Caco-2 (cell line): ENCODE measurements around the gene PLCB2. TPM values are rescaled to one million over a fixed set of nuclear protein-coding genes. Genes with fewer than 3 reads are reported as not detected.

Experiments used
- BruUV-seq: library from RNA; stranded (reverse); fragments of 400-500 nt; replicated peaks from 2 replicates; lab custom pipeline; 2021; lab: Mats Ljungman, UMichigan
- CTCF ChIA-PET: fragments of 300-600 bp; sonication (Branson Sonifier 250); formaldehyde crosslinking; loops from one replicate; lab custom pipeline; 2022; ENCODE audit warnings: antibody characterized with exemption; lab: Charles Lee
- POLR2A ChIA-PET: fragments of 300-600 bp; sonication (Branson Sonifier 250); formaldehyde crosslinking; loops from one replicate; lab custom pipeline; 2022; ENCODE audit warnings: antibody characterized with exemption; lab: Charles Lee
- DNase-seq, 2 experiments: peaks; one replicate each; pipeline versions ENCODE4 v3.0.0 to v3.0.0-alpha.2; 2020 to 2022
- H3K27me3 ChIP-seq: replicated peaks from 2 replicates; pipeline ENCODE4 v1.6.0; 2011; ENCODE audit warnings: low read length; ENCODE audit not compliant: control insufficient read depth, insufficient read depth
- H3K36me3 ChIP-seq: 2 replicates; pipeline ENCODE4 v1.5.1; 2011; ENCODE audit warnings: low read length; ENCODE audit not compliant: control insufficient read depth, insufficient read depth
- H3K4me1 ChIP-seq: fragments of 250-450 bp; sonication (Bioruptor Pico); 2 replicates; pipeline ENCODE4 v1.5.1; 2020; ENCODE audit warnings: mild to moderate bottlenecking
- H3K4me3 ChIP-seq: 2 replicates; pipeline ENCODE4 v1.5.1; 2011; ENCODE audit warnings: low read depth, mild to moderate bottlenecking, control low read depth, low read length
- H3K9me3 ChIP-seq: fragments of 250-450 bp; sonication (Bioruptor Pico); 2 replicates; pipeline ENCODE4 v1.5.1; 2020; ENCODE audit warnings: mild to moderate bottlenecking, moderate library complexity
- H3K27ac Mint-ChIP-seq: one replicate; pipeline ENCODE4 v1.8.0; 2022; ENCODE audit warnings: mixed read lengths; ENCODE audit not compliant: unreplicated experiment
- H3K27me3 Mint-ChIP-seq: one replicate; pipeline ENCODE4 v1.8.0; 2022; ENCODE audit warnings: mixed read lengths; ENCODE audit not compliant: insufficient read depth, unreplicated experiment
- H3K36me3 Mint-ChIP-seq: one replicate; pipeline ENCODE4 v1.8.0; 2022; ENCODE audit warnings: mild to moderate bottlenecking, mixed read lengths; ENCODE audit not compliant: insufficient read depth, unreplicated experiment
- H3K4me1 Mint-ChIP-seq: one replicate; pipeline ENCODE4 v1.8.0; 2022; ENCODE audit warnings: low read depth, mixed read lengths; ENCODE audit not compliant: unreplicated experiment
- H3K4me3 Mint-ChIP-seq: one replicate; pipeline ENCODE4 v1.8.0; 2022; ENCODE audit warnings: mild to moderate bottlenecking, moderate library complexity, mixed read lengths; ENCODE audit not compliant: unreplicated experiment
- H3K9me3 Mint-ChIP-seq: one replicate; pipeline ENCODE4 v1.8.0; 2022; ENCODE audit warnings: mixed read lengths; ENCODE audit not compliant: unreplicated experiment
- CTCF ChIP-seq, 2 experiments: fragments of 200-600 bp in 1 of 2; IDR thresholded peaks; 1 replicate in 1 of 2; 2 replicates in 1 of 2; pipeline versions ENCODE4 v1.5.1 to v1.8.0; 2011 to 2022; ENCODE audit warnings: antibody characterized with exemption in 1 of 2, control low read depth in 1 of 2, inconsistent platforms in 1 of 2, low read depth in 1 of 2, low read length in 1 of 2, mild to moderate bottlenecking in 1 of 2, moderate library complexity in 1 of 2; ENCODE audit not compliant: insufficient read depth in 1 of 2, severe bottlenecking in 1 of 2, unreplicated experiment in 1 of 2
- intact Hi-C: fragments of 100-400 bp; cut with micrococcal nuclease; formaldehyde crosslinking; loops from one replicate; pipeline ENCODE4 v1.10.0; 2022; ENCODE audit not compliant: unreplicated experiment
- total RNA-seq: library from RNA; stranded (reverse); gene quantifications from 2 replicates; pipeline ENCODE4 v1.2.3, GENCODE V29; 2022

PLCB2 gene
- total RNA-seq, 1 experiment from 2014 or later, result 4.7 TPM

DNA sequence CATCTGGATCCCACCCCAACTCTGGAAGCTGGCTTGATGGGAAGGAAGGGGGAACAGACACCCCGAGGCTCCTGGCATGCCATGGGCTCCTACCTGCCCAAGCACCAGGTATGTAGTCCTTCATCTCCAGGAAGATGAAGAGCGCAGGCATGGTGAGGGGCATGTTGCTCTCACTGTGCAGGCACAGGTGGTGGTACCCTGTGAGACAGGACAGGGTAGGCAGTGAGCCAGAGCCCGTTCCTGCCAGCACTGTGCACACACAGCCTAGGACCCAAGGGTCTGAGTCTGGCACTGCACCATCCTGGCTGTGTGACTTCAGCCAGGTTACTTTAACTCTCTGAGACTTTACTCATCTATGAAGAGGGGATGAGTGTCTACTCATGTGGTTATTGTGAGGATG is 15.5 kb downstream of the PLCB2 start:
- Mint-ChIP-seq H3K4me3 (peak overlapping the region; percentile 76), H3K27me3 (no peaks in the 10 kb centered on the region), H3K9me3 (no peaks in the 10 kb centered on the region), H3K36me3 (no peaks in the 10 kb centered on the region), H3K27ac (no peak overlapping the region), H3K4me1 (peaks cover 11% of the 10 kb centered on the region)
- peaks cover 6% of the 10 kb centered on the region for H3K4me1 ChIP-seq
- H3K36me3 ChIP-seq, result no peaks in the 10 kb centered on the region
- DNase-seq, result no peak
- POLR2A ChIA-PET, result no interaction called here
- H3K27me3 ChIP-seq, result no peaks in the 10 kb centered on the region
- no peak overlapping the region for H3K4me3 ChIP-seq
- no TSS peak for BruUV-seq
- intact Hi-C loops, result no loop called here
- TF ChIP-seq CTCF (IDR thresholded peaks at IDR 0.05; ENCODE audit: insufficient read depth in 1 of 2, low read depth in 1 of 2, low read length in 1 of 2, severe bottlenecking in 1 of 2, unreplicated experiment in 1 of 2), result no peak
- no peaks in the 10 kb centered on the region for H3K9me3 ChIP-seq
- CTCF ChIA-PET, result interaction anchor here (0.5 kb wide), 1 partner anchor 12 kb away, joined by 4 read pairs; no protein-coding TSS in a partner anchor

- no peak for TF ChIP-seq CTCF (IDR thresholded peaks at IDR 0.05; ENCODE audit: insufficient read depth in 1 of 2, low read depth in 1 of 2, low read length in 1 of 2, severe bottlenecking in 1 of 2, unreplicated experiment in 1 of 2)
- Mint-ChIP-seq H3K4me3 (peak overlapping the region; percentile 76), H3K27ac (no peak overlapping the region), H3K4me1 (no peaks in the 10 kb centered on the region), H3K9me3 (no peaks in the 10 kb centered on the region), H3K36me3 (no peaks in the 10 kb centered on the region), H3K27me3 (no peaks in the 10 kb centered on the region)
- H3K9me3 ChIP-seq, result no peaks in the 10 kb centered on the region
- CTCF ChIA-PET, result interaction anchor here (0.6 to 1.9 kb wide), 16 partner anchors 8 to 115 kb away, joined by 3 to 21 read pairs (median 5); partner anchors contain the start of genes ANKRD63, INAFM2 and IVD
- peak; percentile 74 for DNase-seq
- no peaks in the 10 kb centered on the region for H3K27me3 ChIP-seq
- peak overlapping the region; percentile 54 for H3K4me3 ChIP-seq
- BruUV-seq, result no TSS peak
- POLR2A ChIA-PET, result interaction anchor here (0.6 to 0.8 kb wide), 2 partner anchors 357 to 1061 kb away, joined by 3 read pairs; partner anchors contain the start of gene EIF2AK4
- no peaks in the 10 kb centered on the region for H3K4me1 ChIP-seq
- intact Hi-C loops, result no loop called here
- no peaks in the 10 kb centered on the region for H3K36me3 ChIP-seq
These were observed 16.7 kb downstream of the PLCB2 start for GRCh38 chr15:40290918-40291574.

- Histone ChIP-seq H3K27me3 (no peaks in the 10 kb centered on the region), H3K36me3 (no peaks in the 10 kb centered on the region), H3K4me1 (no peaks in the 10 kb centered on the region), H3K4me3 (peak overlapping the region; percentile 54; the same call in 1 of the 2 replicates), H3K9me3 (no peaks in the 10 kb centered on the region)
- Mint-ChIP-seq H3K4me3 (peak overlapping the region; percentile 76), H3K27ac (no peak overlapping the region), H3K9me3 (no peaks in the 10 kb centered on the region), H3K36me3 (no peaks in the 10 kb centered on the region), H3K27me3 (no peaks in the 10 kb centered on the region), H3K4me1 (no peaks in the 10 kb centered on the region)
- no TSS peak for BruUV-seq
- no peak for TF ChIP-seq CTCF (IDR thresholded peaks at IDR 0.05; ENCODE audit: insufficient read depth in 1 of 2, low read depth in 1 of 2, low read length in 1 of 2, severe bottlenecking in 1 of 2, unreplicated experiment in 1 of 2)
- CTCF ChIA-PET, result interaction anchor here (0.6 to 1.9 kb wide), 14 partner anchors 8 to 115 kb away, joined by 3 to 21 read pairs (median 5); partner anchors contain the start of genes ANKRD63, INAFM2 and IVD
- intact Hi-C loops, result no loop called here
- POLR2A ChIA-PET, result no interaction called here
- no peak for DNase-seq
These were observed 17.2 kb downstream of the PLCB2 start for GRCh38 chr15:40290545-40290917.
